HG02973 (cell line): ENCODE results near the gene METTL5.
"Not testable (repeated sequence)": the region's sequence is repeated elsewhere in the genome, so short reads cannot be mapped to it uniquely, and the experiment has no call there.

ENCODE experiments used
- ATAC-seq: cut with Tn5 transposase; IDR thresholded peaks from one replicate; pipeline ENCODE4 v1.9.1; 2021; ENCODE audit warnings: moderate library complexity; ENCODE audit not compliant: unreplicated experiment

The METTL5 gene

GRCh38 chr2:169834401-169834800 lies 9.7 kb upstream of the METTL5 start:
- ATAC-seq = no peak

GRCh38 chr2:169828141-169828811 lies 3.6 kb upstream of the METTL5 start:
- ATAC-seq = no peak

- peak; percentile 84 for ATAC-seq
Measured at GRCh38 chr2:169827272-169828140, 2.8 kb upstream of the METTL5 start, which contains the start of gene UBR3. UBR3 (plus strand) TSS chr2:169827454; CDS start chr2:169827508, 54 bp downstream.

- ATAC-seq = no peak
Measured at GRCh38 chr2:169823996-169824372, 721 bp downstream of the METTL5 start.

GRCh38 chr2:169822785-169823392 lies 1.8 kb downstream of the METTL5 start:
- no peak for ATAC-seq

GRCh38 chr2:169822036-169822435 lies 2.7 kb downstream of the METTL5 start:
- no peak for ATAC-seq

- ATAC-seq = not testable (repeated sequence)
Measured at GRCh38 chr2:169820101-169820500, 4.6 kb downstream of the METTL5 start.

- ATAC-seq = no peak
Measured at GRCh38 chr2:169819106-169819505, 5.6 kb downstream of the METTL5 start.

GRCh38 chr2:169818241-169818640 lies 6.5 kb downstream of the METTL5 start:
- no peak for ATAC-seq

GRCh38 chr2:169817369-169817768 lies 7.3 kb downstream of the METTL5 start:
- not testable (repeated sequence) for ATAC-seq

- not testable (repeated sequence) for ATAC-seq
Measured at GRCh38 chr2:169816961-169817360, 7.7 kb downstream of the METTL5 start.

GRCh38 chr2:169815849-169816248 lies 8.9 kb downstream of the METTL5 start:
- ATAC-seq = no peak

- ATAC-seq = no peak
Measured at GRCh38 chr2:169808221-169808620, 16.5 kb downstream of the METTL5 start.

- ATAC-seq = no peak
Measured at GRCh38 chr2:169806586-169806985, 18.1 kb downstream of the METTL5 start.

- ATAC-seq = no peak
Measured at GRCh38 chr2:169803480-169803879, 21.2 kb downstream of the METTL5 start.

- peak; percentile 96 for ATAC-seq
Measured at GRCh38 chr2:169798718-169799592, 25.8 kb downstream of the METTL5 start, which contains the start of gene SSB. SSB (plus strand) TSS chr2:169798871; CDS start chr2:169800961, 2,090 bp downstream.

- no peak for ATAC-seq
Measured at GRCh38 chr2:169798397-169798717, 26.3 kb downstream of the METTL5 start.

GRCh38 chr2:169797601-169798000 lies 27.1 kb downstream of the METTL5 start:
- ATAC-seq = no peak

- ATAC-seq = no peak
Measured at GRCh38 chr2:169796441-169796840, 28.3 kb downstream of the METTL5 start.

GRCh38 chr2:169795181-169795580 lies 29.5 kb downstream of the METTL5 start:
- no peak for ATAC-seq

GRCh38 chr2:169790581-169790980 lies 34.1 kb downstream of the METTL5 start:
- no peak for ATAC-seq
